COR-L47 (cell line): ENCODE measurements around the gene PNMA6F.
"Not testable (repeated sequence)": the region's sequence is repeated elsewhere in the genome, so short reads cannot be mapped to it uniquely, and the experiment has no call there.

Experiments
- DNase-seq: peaks from one replicate; lab custom pipeline; 2025; lab: John Stamatoyannopoulos, UW

The PNMA6F gene

DNA sequence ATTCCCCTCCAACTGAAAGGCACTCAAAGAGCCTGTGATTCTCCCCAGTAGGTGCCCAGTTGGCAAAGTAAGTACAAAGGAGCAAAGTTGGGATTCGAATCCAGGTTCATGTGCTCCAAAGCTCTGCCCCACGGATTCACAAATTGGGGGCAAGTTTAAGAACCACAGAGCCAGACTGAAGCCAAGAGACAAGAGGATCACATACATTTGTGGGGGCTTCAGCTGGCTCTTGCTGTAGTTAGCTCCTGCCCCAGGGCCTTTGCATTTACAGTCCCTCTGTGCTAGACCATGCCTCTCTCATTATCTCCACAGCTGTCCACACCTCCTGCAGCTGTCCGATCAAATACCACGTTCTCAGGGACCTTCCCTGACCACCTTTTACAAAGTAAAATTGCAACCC lies 18.8 kb downstream of the PNMA6F start:
- no peak for DNase-seq

GRCh38 chrX:153301746-153302145 lies 19.8 kb downstream of the PNMA6F start:
- no peak for DNase-seq

- no peak for DNase-seq
These were observed 21.7 kb downstream of the PNMA6F start for GRCh38 chrX:153299855-153300254.

DNA sequence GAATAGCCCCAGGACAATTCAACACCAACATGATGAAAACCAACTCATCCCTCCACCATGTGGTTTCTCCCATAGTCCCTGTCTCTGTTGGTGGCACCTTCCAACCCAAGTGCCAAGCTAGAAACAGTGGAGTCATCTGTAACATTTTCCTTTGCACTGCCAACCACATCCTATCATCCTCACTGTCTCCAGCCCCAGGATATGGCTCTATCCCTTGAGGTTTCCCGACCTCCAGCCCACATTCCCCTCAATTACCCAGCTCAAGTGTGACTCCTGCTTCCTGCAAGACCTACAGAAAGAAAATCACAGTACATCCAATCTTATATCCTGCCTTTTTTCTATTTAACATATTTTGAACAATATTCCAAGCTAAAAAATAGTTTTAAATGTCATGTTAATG lies 24.2 kb downstream of the PNMA6F start:
- DNase-seq, result no peak

- not testable (repeated sequence) for DNase-seq
These were observed 28.0 kb downstream of the PNMA6F start for GRCh38 chrX:153293485-153294071.

DNA sequence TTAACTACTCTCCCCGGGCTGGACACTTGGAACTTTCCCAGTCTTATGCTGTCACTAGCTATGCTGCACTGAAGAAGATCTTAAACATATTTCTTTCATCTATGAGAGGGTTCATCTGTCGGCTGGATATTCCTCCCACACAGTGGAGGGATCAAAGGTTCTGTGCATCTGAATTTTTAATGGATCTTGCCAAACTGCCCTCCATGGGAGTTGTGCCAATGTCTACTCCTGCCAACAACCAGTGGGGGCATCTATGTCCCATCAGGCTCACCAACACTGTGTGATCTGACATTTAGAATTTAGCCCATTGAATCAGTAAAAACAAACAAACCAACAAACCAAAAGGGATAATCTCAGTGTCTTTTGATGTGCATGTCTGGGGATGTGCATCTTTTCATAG lies 32.8 kb downstream of the PNMA6F start:
- DNase-seq, result not testable (repeated sequence)

- DNase-seq, result not testable (repeated sequence)
These were observed 35.9 kb downstream of the PNMA6F start for GRCh38 chrX:153285678-153286077.

DNA sequence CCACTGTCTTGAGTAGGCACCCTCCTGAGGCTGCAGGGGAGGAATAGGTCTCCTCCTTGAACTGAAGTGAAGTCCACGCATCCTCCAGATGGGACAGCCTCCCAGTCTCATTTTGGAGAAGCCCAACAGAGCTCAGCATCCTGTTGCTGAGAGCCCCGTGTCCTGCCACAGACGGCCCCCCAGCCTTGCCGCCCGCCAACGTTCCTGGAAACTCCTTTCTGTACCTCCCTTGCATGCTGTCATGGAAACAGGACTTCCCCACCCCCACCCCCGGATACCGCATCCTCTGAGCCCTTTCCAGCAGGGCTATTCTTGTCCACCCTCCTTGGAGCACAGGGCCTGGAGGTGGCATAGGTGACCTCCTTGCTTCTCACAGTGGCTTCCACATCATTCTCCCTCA lies 37.6 kb downstream of the PNMA6F start:
- not testable (repeated sequence) for DNase-seq

GRCh38 chrX:153281784-153282183 lies 39.8 kb downstream of the PNMA6F start:
- not testable (repeated sequence) for DNase-seq

DNA sequence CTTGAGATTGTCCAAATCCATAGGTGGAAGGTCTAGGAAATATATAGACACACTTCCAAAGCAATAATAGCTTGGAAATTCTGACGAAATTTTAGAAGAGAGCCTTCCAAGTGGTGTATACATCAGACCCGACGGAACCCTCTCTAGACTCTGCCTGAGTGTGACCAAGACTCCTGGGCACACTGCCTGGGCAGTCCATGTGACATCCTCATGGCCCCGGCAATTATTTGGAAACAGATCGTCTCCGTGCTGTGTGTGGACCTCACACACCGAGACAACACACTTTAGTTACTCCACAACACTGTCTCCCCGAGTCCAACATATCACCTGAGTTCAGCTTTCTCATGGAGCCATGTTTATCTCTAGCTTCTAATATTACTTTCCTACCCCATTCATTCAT lies 42.3 kb downstream of the PNMA6F start:
- not testable (repeated sequence) for DNase-seq

DNA sequence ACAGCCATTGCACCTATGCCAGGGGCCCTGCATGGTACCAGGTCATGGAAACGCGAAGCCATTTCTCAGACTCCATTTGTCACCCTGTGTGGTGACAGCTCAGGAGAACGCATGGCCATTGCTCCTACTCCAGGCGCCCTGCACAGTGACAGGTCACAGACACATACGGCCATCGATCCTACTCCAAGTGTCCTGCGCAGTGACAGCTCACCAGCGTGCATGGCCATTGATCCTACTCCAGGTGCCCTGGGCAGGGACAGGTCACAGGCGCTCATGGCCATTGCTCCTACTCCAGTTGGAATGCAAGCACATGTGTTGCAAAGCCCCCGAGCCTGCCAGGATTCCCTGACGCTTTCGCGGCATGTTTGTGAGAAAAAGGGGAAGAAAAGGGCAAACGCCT lies 45.5 kb downstream of the PNMA6F start:
- DNase-seq, result not testable (repeated sequence)

DNA sequence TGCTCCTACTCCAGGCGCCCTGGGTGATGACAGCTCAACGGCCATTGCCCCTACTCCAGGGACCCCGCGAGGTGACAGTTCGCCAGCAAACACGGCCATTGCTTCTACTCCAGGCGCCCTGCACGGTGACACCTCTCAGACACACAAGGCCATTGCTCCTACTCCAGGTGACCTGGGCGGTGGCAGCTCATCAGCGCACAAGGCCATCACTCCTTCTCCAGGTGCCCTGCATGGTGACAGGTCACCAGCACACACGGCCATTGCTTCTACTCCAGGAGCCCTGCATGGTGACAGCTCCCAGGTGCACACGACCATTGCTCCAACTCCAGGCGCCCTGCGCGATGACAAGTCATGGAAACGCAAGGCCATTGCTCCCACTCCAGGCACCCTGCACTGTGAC lies 46.1 kb downstream of the PNMA6F start:
- DNase-seq, result not testable (repeated sequence)

- DNase-seq, result not testable (repeated sequence)
These were observed 49.0 kb downstream of the PNMA6F start for GRCh38 chrX:153272584-153272983.

DNA sequence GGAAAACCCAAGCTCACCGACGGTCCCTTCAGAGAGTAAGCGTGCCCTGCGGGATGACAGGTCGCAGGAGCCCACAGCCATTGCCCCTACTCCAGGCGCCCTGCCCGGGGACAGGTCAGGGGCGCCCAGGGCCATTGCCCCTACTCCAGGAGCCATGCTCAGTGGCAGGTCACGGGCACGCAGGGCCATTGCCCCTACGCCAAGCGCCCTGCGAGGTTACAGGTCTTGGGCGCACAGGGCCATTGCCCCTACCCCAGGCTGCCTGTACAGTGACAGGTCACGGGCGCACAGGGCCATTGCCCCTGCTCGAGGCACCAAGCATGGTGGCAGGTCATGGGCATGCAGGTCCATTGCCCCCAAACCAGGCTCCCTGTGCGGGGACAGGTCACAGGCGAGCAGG lies 49.5 kb downstream of the PNMA6F start:
- not testable (repeated sequence) for DNase-seq
